Mucosa of stomach (tissue), 1 donor: Measurements from ENCODE around the gene SNTB2.

Source experiments
- H3K27me3 ChIP-seq: one replicate; pipeline ENCODE4 v1.7.0; 2013; ENCODE audit warnings: mild to moderate bottlenecking, low read length; ENCODE audit not compliant: control insufficient read depth, insufficient read depth
- H3K36me3 ChIP-seq: one replicate; pipeline ENCODE4 v1.7.0; 2013; ENCODE audit warnings: low read length; ENCODE audit not compliant: control insufficient read depth, insufficient read depth
- H3K4me1 ChIP-seq: one replicate; pipeline ENCODE4 v1.7.0; 2013; ENCODE audit warnings: mild to moderate bottlenecking, low read length; ENCODE audit not compliant: control insufficient read depth, insufficient read depth
- H3K4me3 ChIP-seq: one replicate; pipeline ENCODE4 v1.7.0; 2013; ENCODE audit warnings: low read length
- H3K9ac ChIP-seq: one replicate; pipeline ENCODE4 v1.7.0; 2013; ENCODE audit warnings: mild to moderate bottlenecking, low read length, moderate library complexity
- H3K9me3 ChIP-seq: one replicate; pipeline ENCODE4 v1.7.0; 2013; ENCODE audit warnings: mild to moderate bottlenecking, low read length, moderate library complexity; ENCODE audit not compliant: control insufficient read depth
- donor health status: Pancreatic carcinoma.

The SNTB2 gene

DNA sequence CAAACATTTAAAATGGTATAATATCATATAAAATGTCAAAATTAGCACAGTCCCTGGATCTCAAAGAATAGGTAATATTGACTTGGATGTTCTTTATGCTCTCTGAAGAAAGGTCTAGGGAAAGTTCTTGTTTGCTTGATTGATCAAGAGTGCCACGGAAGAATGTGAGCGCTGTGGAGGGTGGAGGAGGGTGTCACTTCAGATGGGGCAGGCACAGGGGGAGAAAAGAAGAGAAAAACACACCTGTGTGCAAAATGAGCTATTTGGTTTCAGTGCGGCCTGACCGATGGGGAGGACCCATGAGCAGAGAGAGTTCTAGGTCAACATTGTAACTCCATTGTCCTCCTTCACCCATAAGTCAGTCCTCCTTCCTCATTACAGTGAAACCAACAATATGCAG, 115.3 kb downstream of the SNTB2 start:
- Histone ChIP-seq H3K9ac (no peak overlapping the region), H3K27me3 (no peaks in the 10 kb centered on the region), H3K4me1 (no peaks in the 10 kb centered on the region), H3K9me3 (no peaks in the 10 kb centered on the region), H3K36me3 (no peaks in the 10 kb centered on the region), H3K4me3 (no peak overlapping the region)

DNA sequence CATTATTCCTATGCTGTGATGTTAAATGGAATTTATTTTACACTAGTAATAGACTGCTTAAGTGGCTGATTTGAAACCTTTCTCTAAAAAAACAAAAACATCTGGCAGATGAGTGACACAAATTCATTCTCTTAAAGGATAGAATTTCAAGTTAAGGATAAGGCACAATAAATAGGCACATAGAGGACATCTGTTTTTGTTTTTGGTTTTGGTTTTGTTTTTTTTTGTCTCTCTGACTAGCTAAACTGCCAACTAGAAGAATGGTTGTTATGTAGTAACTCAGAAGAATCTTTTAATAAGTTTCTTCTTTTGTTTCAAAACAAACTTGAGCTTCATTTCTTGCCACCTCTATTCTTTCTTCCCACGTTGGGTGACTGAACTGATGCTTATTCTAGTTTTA, 119.1 kb downstream of the SNTB2 start:
- H3K36me3 ChIP-seq, result no peaks in the 10 kb centered on the region
- H3K27me3 ChIP-seq, result no peaks in the 10 kb centered on the region
- no peaks in the 10 kb centered on the region for H3K4me1 ChIP-seq
- H3K9me3 ChIP-seq, result no peaks in the 10 kb centered on the region
- H3K4me3 ChIP-seq, result no peak overlapping the region
- no peak overlapping the region for H3K9ac ChIP-seq

GRCh38 chr16:69307091-69307490, 120.1 kb downstream of the SNTB2 start:
- H3K27me3 ChIP-seq, result no peaks in the 10 kb centered on the region
- peaks cover 2% of the 10 kb centered on the region for H3K4me1 ChIP-seq

DNA sequence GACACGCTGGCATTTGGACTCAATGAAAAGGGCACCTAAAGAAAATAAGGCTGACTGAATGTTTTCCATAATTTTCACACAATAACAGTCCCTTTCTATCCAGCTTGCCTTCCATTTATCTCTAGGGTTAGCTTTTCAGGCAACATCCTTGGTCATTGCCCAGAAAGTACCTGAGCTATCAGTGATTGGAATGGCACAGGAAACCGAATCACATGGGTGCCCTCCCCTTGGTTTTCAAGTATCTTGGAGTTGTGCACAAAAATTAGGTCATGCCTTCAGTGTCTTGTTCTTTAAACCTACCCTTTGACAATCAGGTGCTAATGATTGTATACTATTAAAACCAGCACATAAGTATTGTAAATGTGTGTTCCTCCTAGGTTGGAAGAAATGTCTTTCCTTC, 120.9 kb downstream of the SNTB2 start:
- Histone ChIP-seq H3K9ac (no peak overlapping the region), H3K4me3 (no peak overlapping the region), H3K36me3 (no peaks in the 10 kb centered on the region), H3K4me1 (peaks cover 4% of the 10 kb centered on the region), H3K9me3 (no peaks in the 10 kb centered on the region), H3K27me3 (no peaks in the 10 kb centered on the region)

More at GRCh38 chr16:69307091-69307490, 120.1 kb downstream of the SNTB2 start:
- no peaks in the 10 kb centered on the region for H3K9me3 ChIP-seq
- no peaks in the 10 kb centered on the region for H3K36me3 ChIP-seq
- no peak overlapping the region for H3K9ac ChIP-seq
- no peak overlapping the region for H3K4me3 ChIP-seq

DNA sequence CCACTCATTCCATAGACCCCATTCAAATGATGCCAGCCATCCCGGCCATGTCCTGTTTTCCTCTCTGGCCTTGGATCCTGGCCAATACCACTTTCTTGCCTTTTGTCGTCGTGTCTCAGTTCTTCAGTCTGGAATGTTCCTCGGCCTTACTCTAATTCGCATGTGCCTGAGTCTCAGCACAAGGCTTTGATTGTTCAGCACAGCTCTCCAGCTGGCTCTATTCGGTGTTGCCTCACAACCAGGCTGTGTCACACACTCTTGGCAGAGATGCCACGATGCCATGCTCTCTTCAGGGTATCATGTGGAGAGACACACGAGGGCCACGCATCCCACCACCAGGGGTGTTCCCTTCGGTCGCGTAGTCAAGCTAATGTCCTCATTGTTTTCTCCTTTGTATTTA, 122.4 kb downstream of the SNTB2 start:
- Histone ChIP-seq H3K36me3 (no peaks in the 10 kb centered on the region), H3K4me1 (peaks cover 4% of the 10 kb centered on the region), H3K9ac (no peak overlapping the region), H3K9me3 (no peaks in the 10 kb centered on the region), H3K27me3 (no peaks in the 10 kb centered on the region), H3K4me3 (no peak overlapping the region)

- Histone ChIP-seq H3K9ac (peak within 1 kb of the TSS; percentile 71), H3K4me1 (peaks cover 14% of the 10 kb centered on the region), H3K36me3 (peaks cover 3% of the 10 kb centered on the region), H3K9me3 (no peaks in the 10 kb centered on the region), H3K27me3 (no peaks in the 10 kb centered on the region), H3K4me3 (peak within 1 kb of the TSS; percentile 86)
Observed at GRCh38 chr16:69310653-69311532, 123.9 kb downstream of the SNTB2 start, which contains the start of gene VPS4A. Gene VPS4A (plus strand): TSS chr16:69311350. CDS start chr16:69311512, 162 bp downstream.

GRCh38 chr16:69311533-69312387, 124.8 kb downstream of the SNTB2 start:
- H3K9ac ChIP-seq, result peak overlapping the region; percentile 71
- peaks cover 14% of the 10 kb centered on the region for H3K4me1 ChIP-seq
- peak overlapping the region; percentile 69 for H3K4me3 ChIP-seq
- peaks cover 11% of the 10 kb centered on the region for H3K36me3 ChIP-seq
- no peaks in the 10 kb centered on the region for H3K9me3 ChIP-seq
- H3K27me3 ChIP-seq, result no peaks in the 10 kb centered on the region

GRCh38 chr16:69313469-69313868, 126.5 kb downstream of the SNTB2 start:
- Histone ChIP-seq H3K36me3 (peaks cover 15% of the 10 kb centered on the region), H3K9me3 (no peaks in the 10 kb centered on the region), H3K27me3 (no peaks in the 10 kb centered on the region), H3K9ac (no peak overlapping the region), H3K4me1 (peaks cover 14% of the 10 kb centered on the region), H3K4me3 (no peak overlapping the region)

- H3K9me3 ChIP-seq, result no peaks in the 10 kb centered on the region
- H3K9ac ChIP-seq, result peak overlapping the region; percentile 23
- H3K36me3 ChIP-seq, result peaks cover 15% of the 10 kb centered on the region
- H3K4me1 ChIP-seq, result peaks cover 14% of the 10 kb centered on the region
- no peak overlapping the region for H3K4me3 ChIP-seq
- no peaks in the 10 kb centered on the region for H3K27me3 ChIP-seq
Observed at GRCh38 chr16:69314534-69314933, 127.6 kb downstream of the SNTB2 start.

- H3K9ac ChIP-seq, result no peak overlapping the region
- H3K36me3 ChIP-seq, result peaks cover 26% of the 10 kb centered on the region
- no peak overlapping the region for H3K4me3 ChIP-seq
- peaks cover 14% of the 10 kb centered on the region for H3K4me1 ChIP-seq
- no peaks in the 10 kb centered on the region for H3K9me3 ChIP-seq
- no peaks in the 10 kb centered on the region for H3K27me3 ChIP-seq
Observed at GRCh38 chr16:69315486-69316311, 128.7 kb downstream of the SNTB2 start.

DNA sequence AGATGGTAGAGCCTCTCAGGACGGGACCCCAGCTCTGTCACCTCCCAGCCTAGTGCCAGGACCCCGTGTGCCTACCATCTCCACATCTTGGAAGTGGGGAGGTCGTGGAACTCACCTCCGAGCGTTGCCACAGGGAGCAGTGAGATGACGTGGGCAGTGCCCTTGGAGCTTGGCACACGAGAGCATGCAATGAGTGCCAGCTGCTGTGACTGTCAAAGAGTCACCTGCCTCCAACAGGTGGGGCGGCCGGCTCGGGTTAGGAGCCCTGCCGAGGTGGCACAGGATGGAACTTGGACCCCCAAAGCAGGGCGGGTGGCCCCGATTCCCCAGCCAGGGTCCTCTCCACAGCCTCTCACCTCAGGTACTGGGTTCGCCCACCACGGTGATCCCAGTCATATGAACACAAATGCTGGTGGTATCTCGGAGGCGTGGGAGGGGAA, 129.7 kb downstream of the SNTB2 start:
- no peaks in the 10 kb centered on the region for H3K9me3 ChIP-seq
- H3K4me1 ChIP-seq, result peaks cover 14% of the 10 kb centered on the region
- H3K27me3 ChIP-seq, result no peaks in the 10 kb centered on the region
- no peak overlapping the region for H3K4me3 ChIP-seq
- no peak overlapping the region for H3K9ac ChIP-seq
- peaks cover 31% of the 10 kb centered on the region for H3K36me3 ChIP-seq
